Transverse colon (tissue), 4 donors: ENCODE measurements around the gene CRTC1. TPM values are rescaled to one million over a fixed set of nuclear protein-coding genes. Genes with fewer than 3 reads are reported as not detected.
A peak's percentile ranks its signal among the peaks of the same experiment; 100 is the strongest.

Source experiments
- DNase-seq: peaks from one replicate; pipeline ENCODE4 v3.0.0-alpha.2; 2019
- H3K27ac ChIP-seq, 4 donors: fragments of 200-600 bp; sonication (generic); 2 replicates each; pipeline ENCODE4 v1.5.1; 2016 to 2018; ENCODE audit warnings: inconsistent platforms in 4 of 4
- H3K27me3 ChIP-seq: fragments of 200-600 bp; sonication (generic); 2 replicates; pipeline ENCODE4 v1.5.1; 2017; ENCODE audit warnings: inconsistent platforms
- H3K36me3 ChIP-seq, 4 donors: fragments of 200-600 bp; sonication (generic); 2 replicates each; pipeline ENCODE4 v1.5.1; 2017 to 2019; ENCODE audit warnings: inconsistent platforms in 4 of 4
- H3K4me1 ChIP-seq, 4 donors: fragments of 200-600 bp; sonication (generic); 2 replicates each; pipeline ENCODE4 v1.5.1; 2017 to 2020; ENCODE audit warnings: inconsistent platforms in 4 of 4
- H3K4me3 ChIP-seq, 4 donors: fragments of 200-600 bp; sonication (generic); 1 replicate in 1 of 4; 2 replicates in 3 of 4; pipeline versions ENCODE4 v1.5.1 to v1.6.1; 2017 to 2019; ENCODE audit warnings: inconsistent platforms in 4 of 4
- H3K9me3 ChIP-seq, 2 donors: fragments of 200-600 bp; sonication (generic); 2 replicates each; pipeline ENCODE4 v1.5.1; 2017 to 2019; ENCODE audit warnings: inconsistent platforms in 2 of 2
- CTCF ChIP-seq, 5 experiments: fragments of 200-600 bp in 3 of 5; fragments of 450-650 bp in 2 of 5; sonication (generic) in 3 of 5; IDR thresholded peaks; 1 replicate in 2 of 5; 2 replicates in 3 of 5; pipeline ENCODE4 v1.5.1; 2016 to 2017; ENCODE audit warnings: antibody characterized with exemption in 5 of 5, inconsistent platforms in 3 of 5, mild to moderate bottlenecking in 2 of 5, moderate library complexity in 1 of 5
- EP300 ChIP-seq: sonication (generic); formaldehyde crosslinking; IDR thresholded peaks from one replicate; pipeline ENCODE4 v1.6.1; 2017; ENCODE audit warnings: antibody characterized with exemption, low read depth
- POLR2A ChIP-seq: fragments of 450-650 bp; IDR thresholded peaks from one replicate; pipeline ENCODE4 v1.6.1; 2016; ENCODE audit warnings: antibody characterized with exemption, mild to moderate bottlenecking, moderate library complexity
- POLR2AphosphoS5 ChIP-seq, 3 donors: sonication (generic); formaldehyde crosslinking; IDR thresholded peaks; one replicate each; pipeline ENCODE4 v1.6.1; 2016; ENCODE audit warnings: antibody characterized with exemption in 3 of 3
- WGBS, 2 donors: methylation state at CpG; one replicate each; pipeline ENCODE4 v1.1.5; 2018; ENCODE audit warnings: low coverage in 1 of 2; 5-methylcytosine and 5-hydroxymethylcytosine counted together
- in situ Hi-C, 4 donors: fragments of 200-750 bp; cut with MboI; loops; one replicate each; pipeline versions ENCODE4 v1.15.0 to v1.15.1; 2017; ENCODE audit warnings: low sequenced_read_pairs in 3 of 4, low pct_ligation_motif_present in 1 of 4, low pct_unique_long_range_greater_than_20kb in 1 of 4
- intact Hi-C: fragments of 100-400 bp; cut with DNase I; formaldehyde crosslinking; loops from one replicate; pipeline ENCODE4 v1.15.1; 2023; ENCODE audit warnings: low total_unique reads
- total RNA-seq, 4 donors: library from RNA; depleted of rRNA; stranded (reverse); fragments of >200 nt; gene quantifications; one replicate each; pipeline ENCODE4 v1.1.0, GENCODE V29; 2016

The CRTC1 gene
- total RNA-seq, 4 donors from 2014 or later, result 6.2 to 17.6 (median 7.7) TPM

GRCh38 chr19:18639706-18640243 lies 43.7 kb upstream of the CRTC1 start:
- Histone ChIP-seq H3K36me3 (no peaks in the 10 kb centered on the region), H3K9me3 (no peaks in the 10 kb centered on the region), H3K27me3 (no peaks in the 10 kb centered on the region), H3K27ac (no peak overlapping the region), H3K4me1 (peaks cover 16 to 38% (median 26%) of the 10 kb centered on the region in 4 donors), H3K4me3 (no peak overlapping the region)
- intact Hi-C loops (no loop called here), in situ Hi-C loops (no loop called here)
- no peak for DNase-seq
- 69 to 78% methylated on average over 8 of the region's 8 CpGs for WGBS, 2 donors
- TF ChIP-seq CTCF (IDR thresholded peaks at IDR 0.05), result no peak
- TF ChIP-seq EP300, result no peak
- TF ChIP-seq POLR2A, result no peak
- no peak for TF ChIP-seq POLR2AphosphoS5 (IDR thresholded peaks at IDR 0.05)

GRCh38 chr19:18644196-18645034 lies 39.1 kb upstream of the CRTC1 start:
- H3K4me1 ChIP-seq, result peaks cover 0 to 23% (median 14%) of the 10 kb centered on the region in 4 donors
- intact Hi-C loops (no loop called here), in situ Hi-C loops (no loop called here)
- H3K9me3 ChIP-seq, result no peaks in the 10 kb centered on the region
- TF ChIP-seq EP300 (no peak), CTCF (IDR thresholded peaks at IDR 0.05) (peak in 1 of 5 experiments; percentile 27)
- H3K36me3 ChIP-seq, result no peaks in the 10 kb centered on the region
- H3K27me3 ChIP-seq, result no peaks in the 10 kb centered on the region
- 59 to 64% methylated on average over 12 to 15 of the region's 15 CpGs for WGBS, 2 donors
- no peak for DNase-seq
- H3K4me3 ChIP-seq, result no peak overlapping the region
- H3K27ac ChIP-seq, result peak overlapping the region in 3 of 4 donors; percentile 21 to 25 (median 21)

- peaks cover 0 to 27% (median 17%) of the 10 kb centered on the region in 4 donors for H3K4me1 ChIP-seq
- no peaks in the 10 kb centered on the region for H3K27me3 ChIP-seq
- no peak for DNase-seq
- in situ Hi-C loops (no loop called here), intact Hi-C loops (no loop called here)
- H3K36me3 ChIP-seq, result no peaks in the 10 kb centered on the region
- no peaks in the 10 kb centered on the region for H3K9me3 ChIP-seq
- peak overlapping the region in 2 of 4 donors; percentile 21 to 25 for H3K27ac ChIP-seq
- H3K4me3 ChIP-seq, result no peak overlapping the region
- 38 to 77% methylated on average over 1 to 13 of the region's 13 CpGs for WGBS, 2 donors
- TF ChIP-seq POLR2A (no peak), CTCF (IDR thresholded peaks at IDR 0.05) (no peak), POLR2AphosphoS5 (IDR thresholded peaks at IDR 0.05) (no peak), EP300 (no peak)
Observed at GRCh38 chr19:18645035-18645511, 38.4 kb upstream of the CRTC1 start.

GRCh38 chr19:18646535-18647370 lies 36.7 kb upstream of the CRTC1 start:
- Histone ChIP-seq H3K9me3 (no peaks in the 10 kb centered on the region), H3K27ac (no peak overlapping the region), H3K4me1 (peaks cover 0 to 39% (median 20%) of the 10 kb centered on the region in 4 donors), H3K36me3 (no peaks in the 10 kb centered on the region), H3K27me3 (no peaks in the 10 kb centered on the region), H3K4me3 (no peak overlapping the region)
- intact Hi-C loops, result no loop called here
- WGBS, 2 donors, result 83 to 93% methylated on average over 6 to 34 of the region's 34 CpGs
- TF ChIP-seq POLR2AphosphoS5 (IDR thresholded peaks at IDR 0.05), result no peak
- TF ChIP-seq CTCF (IDR thresholded peaks at IDR 0.05), result no peak
- no peak for TF ChIP-seq EP300
- no peak for TF ChIP-seq POLR2A
- in situ Hi-C loops, result no loop called here
- DNase-seq, result no peak
